Stimulated activated CD8-positive, alpha-beta memory T cell treated with anti-CD3 and anti-CD28 coated beads, Interleukin-12 subunit alpha, Interleukin-12 subunit beta, amount 100 ng/mL, for 24 hours (primary cell): Measurements from ENCODE around the gene CEP170B.

Experiments used
- DNase-seq: peaks from one replicate; pipeline ENCODE4 v3.0.0-alpha.2; 2020; ENCODE audit errors: extremely low read depth

Gene CEP170B

GRCh38 chr14:104868060-104868740, 3.1 kb downstream of the CEP170B start:
- DNase-seq: no peak

- no peak for DNase-seq
These were observed 3.9 kb downstream of the CEP170B start for GRCh38 chr14:104868811-104869572.

GRCh38 chr14:104869669-104870367, 4.8 kb downstream of the CEP170B start:
- no peak for DNase-seq

GRCh38 chr14:104870368-104871144, 5.5 kb downstream of the CEP170B start:
- DNase-seq: no peak

- no peak for DNase-seq
These were observed 6.1 kb downstream of the CEP170B start for GRCh38 chr14:104871145-104871655.

GRCh38 chr14:104871656-104872468, 6.8 kb downstream of the CEP170B start:
- no peak for DNase-seq

- no peak for DNase-seq
These were observed 7.6 kb downstream of the CEP170B start for GRCh38 chr14:104872469-104873341.

- no peak for DNase-seq
These were observed 8.4 kb downstream of the CEP170B start for GRCh38 chr14:104873380-104874055.

- no peak for DNase-seq
These were observed 9.1 kb downstream of the CEP170B start for GRCh38 chr14:104874110-104874531.

- DNase-seq: no peak
These were observed 9.7 kb downstream of the CEP170B start for GRCh38 chr14:104874571-104875411.

GRCh38 chr14:104875412-104875751, 10.3 kb downstream of the CEP170B start:
- no peak for DNase-seq

GRCh38 chr14:104875811-104876210, 10.7 kb downstream of the CEP170B start:
- DNase-seq: no peak

- no peak for DNase-seq
These were observed 11.2 kb downstream of the CEP170B start for GRCh38 chr14:104876251-104876699.

- DNase-seq: no peak
These were observed 12.2 kb downstream of the CEP170B start for GRCh38 chr14:104877066-104877805.

GRCh38 chr14:104877806-104878550, 12.9 kb downstream of the CEP170B start:
- DNase-seq: no peak

- no peak for DNase-seq
These were observed 13.5 kb downstream of the CEP170B start for GRCh38 chr14:104878582-104878981.
